ENCODE measurements around the gene RHNO1.

DNA sequence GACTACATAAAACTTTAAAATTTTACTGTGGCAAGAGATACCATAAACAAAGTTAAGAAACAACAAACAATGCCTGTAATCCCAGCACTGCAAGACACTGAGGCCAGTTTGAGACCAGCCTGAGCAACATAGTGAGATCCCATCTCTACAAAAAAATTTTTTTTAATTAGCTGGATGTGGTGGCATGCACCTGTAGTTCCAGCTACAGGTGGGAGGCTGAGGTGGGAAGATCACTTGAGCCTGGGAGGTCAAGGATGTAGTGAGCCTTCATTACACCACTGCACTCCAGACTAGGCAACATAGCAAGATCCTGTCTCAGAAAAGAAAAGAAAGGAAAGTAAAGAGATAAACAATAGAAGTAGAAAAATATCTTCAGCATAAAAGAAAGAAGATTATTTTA is 16.9 kb upstream of the RHNO1 start:
- TF ChIP-seq GATA3 (IDR thresholded peaks at IDR 0.05; ENCODE audit: low read depth, low read length) (no peak), GATA2 (IDR thresholded peaks at IDR 0.05; ENCODE audit: low read depth, low read length) (no peak)
